Breast epithelium (tissue), 4 donors: ENCODE results near the gene AKR1D1. TPM values are rescaled to one million over a fixed set of nuclear protein-coding genes. Genes with fewer than 3 reads are reported as not detected.

ENCODE experiments used
- DNase-seq, 2 donors: peaks; one replicate each; pipeline ENCODE4 v3.0.0-alpha.2; 2019; ENCODE audit warnings: low spot score in 2 of 2
- H3K27ac ChIP-seq, 2 donors: fragments of 200-600 bp; sonication (generic) in 1 of 2; one replicate each; pipeline ENCODE4 v1.5.1; 2016 to 2019; ENCODE audit warnings: mild to moderate bottlenecking in 1 of 2
- H3K27me3 ChIP-seq, 2 donors: fragments of 200-600 bp; sonication (generic) in 1 of 2; one replicate each; pipeline versions ENCODE4 v1.5.1 to v1.6.0; 2017 to 2019; ENCODE audit warnings: control low read depth in 1 of 2, mild to moderate bottlenecking in 1 of 2
- H3K36me3 ChIP-seq: fragments of 200-600 bp; one replicate; pipeline ENCODE4 v1.5.1; 2019
- H3K4me1 ChIP-seq, 2 donors: fragments of 200-600 bp; sonication (generic); one replicate each; pipeline ENCODE4 v1.5.1; 2016 to 2019; ENCODE audit warnings: control low read depth in 1 of 2
- H3K4me3 ChIP-seq, 3 donors: fragments of 200-600 bp; sonication (generic); 1 replicate in 2 of 3; 2 replicates in 1 of 3; pipeline ENCODE4 v1.5.1; 2016 to 2019; ENCODE audit warnings: mild to moderate bottlenecking in 3 of 3, moderate library complexity in 2 of 3
- H3K9me3 ChIP-seq, 2 donors: fragments of 200-600 bp; sonication (generic) in 1 of 2; one replicate each; pipeline ENCODE4 v1.5.1; 2016 to 2019; ENCODE audit warnings: control low read depth in 1 of 2
- POLR2A ChIP-seq: fragments of 450-650 bp; IDR thresholded peaks from one replicate; pipeline ENCODE4 v1.6.1; 2016; ENCODE audit warnings: antibody characterized with exemption, mild to moderate bottlenecking, moderate library complexity
- POLR2AphosphoS5 ChIP-seq, 3 donors: sonication (generic); formaldehyde crosslinking; IDR thresholded peaks; one replicate each; pipeline ENCODE4 v1.6.1; 2017; ENCODE audit warnings: antibody characterized with exemption in 3 of 3
- intact Hi-C: fragments of 100-400 bp; cut with DNase I; formaldehyde crosslinking; loops from one replicate; pipeline ENCODE4 v1.15.1; 2023; ENCODE audit warnings: low total_unique reads
- total RNA-seq, 3 donors: library from RNA; depleted of rRNA; stranded (reverse); fragments of >200 nt; gene quantifications; one replicate each; pipeline ENCODE4 v1.1.0, GENCODE V29; 2016
- TF ChIP-seq, protein P1 (sequence below), 3 donors: fragments of 450-650 bp; IDR thresholded peaks; one replicate each; pipeline ENCODE4 v1.5.1; 2016 to 2017; ENCODE audit warnings: antibody characterized with exemption in 3 of 3, mild to moderate bottlenecking in 3 of 3, moderate library complexity in 3 of 3

The AKR1D1 gene
- total RNA-seq, 3 donors from 2014 or later = 0.59 TPM; not detected in 2

DNA sequence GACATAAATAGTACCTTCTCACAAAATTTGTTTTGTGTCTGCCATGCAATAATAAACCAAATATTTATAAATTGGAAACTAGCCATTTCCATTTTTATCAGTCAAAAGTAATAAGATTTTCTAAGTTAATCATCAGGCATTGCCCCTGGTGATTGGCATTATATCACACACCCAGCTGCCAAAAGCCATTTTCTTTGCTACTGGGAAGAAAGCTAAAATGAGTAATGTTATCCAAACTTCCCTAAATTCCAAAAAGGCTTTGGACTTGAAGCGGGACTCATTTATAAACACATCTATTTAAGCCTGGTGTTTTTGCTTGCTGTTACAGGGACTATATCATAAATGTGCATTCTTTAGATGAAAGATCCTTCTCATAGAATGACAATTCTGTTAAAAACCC is 86.0 kb downstream of the AKR1D1 start:
- H3K4me1 ChIP-seq = no peaks in the 10 kb centered on the region
- H3K4me3 ChIP-seq = no peak overlapping the region
- H3K27ac ChIP-seq = no peak overlapping the region
- H3K27me3 ChIP-seq = no peaks in the 10 kb centered on the region
- intact Hi-C loops = no loop called here
- H3K36me3 ChIP-seq = no peaks in the 10 kb centered on the region
- DNase-seq = no peak
- TF ChIP-seq POLR2A (no peak), POLR2AphosphoS5 (IDR thresholded peaks at IDR 0.05) (no peak)
- TF ChIP-seq, protein P1, sequence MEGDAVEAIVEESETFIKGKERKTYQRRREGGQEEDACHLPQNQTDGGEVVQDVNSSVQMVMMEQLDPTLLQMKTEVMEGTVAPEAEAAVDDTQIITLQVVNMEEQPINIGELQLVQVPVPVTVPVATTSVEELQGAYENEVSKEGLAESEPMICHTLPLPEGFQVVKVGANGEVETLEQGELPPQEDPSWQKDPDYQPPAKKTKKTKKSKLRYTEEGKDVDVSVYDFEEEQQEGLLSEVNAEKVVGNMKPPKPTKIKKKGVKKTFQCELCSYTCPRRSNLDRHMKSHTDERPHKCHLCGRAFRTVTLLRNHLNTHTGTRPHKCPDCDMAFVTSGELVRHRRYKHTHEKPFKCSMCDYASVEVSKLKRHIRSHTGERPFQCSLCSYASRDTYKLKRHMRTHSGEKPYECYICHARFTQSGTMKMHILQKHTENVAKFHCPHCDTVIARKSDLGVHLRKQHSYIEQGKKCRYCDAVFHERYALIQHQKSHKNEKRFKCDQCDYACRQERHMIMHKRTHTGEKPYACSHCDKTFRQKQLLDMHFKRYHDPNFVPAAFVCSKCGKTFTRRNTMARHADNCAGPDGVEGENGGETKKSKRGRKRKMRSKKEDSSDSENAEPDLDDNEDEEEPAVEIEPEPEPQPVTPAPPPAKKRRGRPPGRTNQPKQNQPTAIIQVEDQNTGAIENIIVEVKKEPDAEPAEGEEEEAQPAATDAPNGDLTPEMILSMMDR (IDR thresholded peaks at IDR 0.05) = no peak
- H3K9me3 ChIP-seq = peaks cover 6 to 14% of the 10 kb centered on the region in 2 donors

DNA sequence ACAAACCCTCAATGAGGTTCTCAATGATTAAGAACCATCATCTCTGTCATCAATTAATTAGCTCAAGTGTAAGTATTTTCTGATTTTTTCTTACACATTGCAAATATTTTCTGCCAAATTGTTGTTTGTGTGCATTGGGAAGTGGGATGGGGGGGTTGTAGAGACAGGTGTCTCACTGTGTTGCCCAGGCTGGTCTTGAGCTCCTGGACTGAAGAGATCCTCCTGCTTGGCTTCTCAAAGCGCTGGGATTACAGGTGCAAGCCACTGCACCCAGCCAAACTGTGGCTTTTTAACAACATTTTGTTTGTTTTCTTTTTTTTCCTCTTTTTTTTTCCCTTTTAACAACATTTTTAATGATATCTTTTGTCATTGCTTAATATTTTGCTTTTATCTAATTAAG is 87.5 kb downstream of the AKR1D1 start:
- H3K4me1 ChIP-seq = no peaks in the 10 kb centered on the region
- no peak overlapping the region for H3K27ac ChIP-seq
- no peaks in the 10 kb centered on the region for H3K27me3 ChIP-seq
- no peak for DNase-seq
- no peaks in the 10 kb centered on the region for H3K36me3 ChIP-seq
- peaks cover 6 to 14% of the 10 kb centered on the region in 2 donors for H3K9me3 ChIP-seq
- TF ChIP-seq, protein P1 (IDR thresholded peaks at IDR 0.05) = no peak
- no peak for TF ChIP-seq POLR2AphosphoS5 (IDR thresholded peaks at IDR 0.05)
- no peak for TF ChIP-seq POLR2A
- intact Hi-C loops = no loop called here
- no peak overlapping the region for H3K4me3 ChIP-seq

DNA sequence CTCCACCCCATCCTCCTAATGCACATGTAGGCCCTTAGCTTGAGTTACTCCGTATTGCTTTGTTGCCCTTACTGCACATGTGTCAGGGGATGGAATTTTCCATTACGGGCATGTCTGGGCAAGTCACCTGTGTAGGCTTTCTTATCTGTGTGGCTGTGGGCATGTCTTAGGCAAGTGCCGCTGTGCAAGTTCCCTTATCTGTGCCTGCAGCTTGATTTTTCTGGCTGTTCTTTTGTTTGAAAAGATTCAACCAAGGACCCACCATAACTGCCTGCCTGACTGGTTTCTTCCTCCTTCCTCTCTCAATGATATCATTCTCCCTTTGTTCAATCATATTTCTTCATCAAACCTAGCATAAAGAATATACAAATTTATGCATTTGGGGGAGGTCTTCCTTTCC is 88.5 kb downstream of the AKR1D1 start:
- no peak for DNase-seq
- peaks cover 6 to 14% of the 10 kb centered on the region in 2 donors for H3K9me3 ChIP-seq
- H3K36me3 ChIP-seq = no peaks in the 10 kb centered on the region
- H3K4me1 ChIP-seq = no peaks in the 10 kb centered on the region
- H3K27me3 ChIP-seq = no peaks in the 10 kb centered on the region
- H3K4me3 ChIP-seq = no peak overlapping the region
- TF ChIP-seq POLR2AphosphoS5 (IDR thresholded peaks at IDR 0.05) (no peak), POLR2A (no peak)
- TF ChIP-seq, protein P1 (IDR thresholded peaks at IDR 0.05) = no peak
- intact Hi-C loops = no loop called here
- H3K27ac ChIP-seq = no peak overlapping the region

DNA sequence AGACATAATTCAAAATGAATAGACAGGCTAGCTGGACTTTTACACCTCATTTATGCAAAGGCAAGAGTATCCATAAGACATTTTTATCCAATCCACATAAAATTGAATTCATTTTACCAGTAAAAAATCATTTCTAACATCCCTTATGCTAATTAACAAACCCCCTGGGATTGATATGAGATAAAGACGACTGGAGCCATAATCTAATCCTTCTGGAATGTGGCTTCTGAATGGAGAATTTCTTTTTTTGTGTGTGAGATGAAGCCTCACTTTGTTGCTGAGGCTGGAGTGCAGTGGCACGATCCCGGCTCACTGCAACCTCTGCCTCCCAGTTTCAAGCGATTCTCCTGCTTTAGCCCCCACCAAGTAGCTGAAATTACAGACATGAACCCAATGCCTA is 90.4 kb downstream of the AKR1D1 start:
- no peak for DNase-seq
- no peaks in the 10 kb centered on the region for H3K4me1 ChIP-seq
- no peak overlapping the region for H3K4me3 ChIP-seq
- H3K36me3 ChIP-seq = no peaks in the 10 kb centered on the region
- peaks cover 6 to 14% of the 10 kb centered on the region in 2 donors for H3K9me3 ChIP-seq
- no peaks in the 10 kb centered on the region for H3K27me3 ChIP-seq
- TF ChIP-seq, protein P1 (IDR thresholded peaks at IDR 0.05) = no peak
- no peak for TF ChIP-seq POLR2A
- no peak for TF ChIP-seq POLR2AphosphoS5 (IDR thresholded peaks at IDR 0.05)
- intact Hi-C loops = no loop called here
- H3K27ac ChIP-seq = no peak overlapping the region

DNA sequence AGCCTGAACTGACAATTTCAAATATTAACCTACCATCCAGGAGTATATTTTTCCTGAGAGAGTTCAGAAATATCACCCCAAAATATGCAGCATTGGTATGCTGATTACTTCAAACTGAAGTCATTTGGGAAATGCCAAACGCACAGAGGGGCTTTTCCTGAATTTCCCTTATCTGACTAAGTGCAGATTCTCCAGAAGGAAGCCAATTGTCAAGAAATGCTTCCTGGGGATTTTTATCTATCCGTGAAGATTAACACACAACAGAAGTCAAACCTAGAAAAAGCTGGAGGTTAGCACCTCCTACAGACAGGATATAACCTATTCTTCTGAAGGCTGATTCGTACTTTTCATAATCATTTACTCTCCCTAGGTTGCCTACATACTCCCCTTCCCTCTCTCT is 91.0 kb downstream of the AKR1D1 start:
- intact Hi-C loops = no loop called here
- H3K4me3 ChIP-seq = no peak overlapping the region
- peaks cover 6 to 14% of the 10 kb centered on the region in 2 donors for H3K9me3 ChIP-seq
- no peaks in the 10 kb centered on the region for H3K4me1 ChIP-seq
- H3K27me3 ChIP-seq = no peaks in the 10 kb centered on the region
- DNase-seq = no peak
- no peak overlapping the region for H3K27ac ChIP-seq
- TF ChIP-seq, protein P1 (IDR thresholded peaks at IDR 0.05) = no peak
- no peak for TF ChIP-seq POLR2A
- no peak for TF ChIP-seq POLR2AphosphoS5 (IDR thresholded peaks at IDR 0.05)
- no peaks in the 10 kb centered on the region for H3K36me3 ChIP-seq
